Esophagus muscularis mucosa (tissue), 4 donors: ENCODE results near the gene ZNF77. TPM values are rescaled to one million over a fixed set of nuclear protein-coding genes. Genes with fewer than 3 reads are reported as not detected.

Source experiments
- DNase-seq: peaks from one replicate; pipeline ENCODE4 v3.0.0-alpha.2; 2017; ENCODE audit errors: extremely low spot score
- H3K27ac ChIP-seq, 4 donors: fragments of 200-600 bp; sonication (generic); replicated peaks in 1 of 4; 1 replicate in 3 of 4; 2 replicates in 1 of 4; pipeline ENCODE4 v1.5.1; 2016 to 2019; ENCODE audit warnings: mild to moderate bottlenecking in 1 of 4
- H3K27me3 ChIP-seq, 4 donors: fragments of 200-600 bp; sonication (generic); one replicate each; pipeline versions ENCODE4 v1.5.1 to v1.6.0; 2016 to 2019
- H3K36me3 ChIP-seq, 4 donors: fragments of 200-600 bp; sonication (generic); one replicate each; pipeline ENCODE4 v1.5.1; 2016 to 2019
- H3K4me1 ChIP-seq, 4 donors: fragments of 200-600 bp; sonication (generic); one replicate each; pipeline ENCODE4 v1.5.1; 2016 to 2019
- H3K4me3 ChIP-seq, 4 donors: fragments of 200-600 bp; sonication (generic); 1 replicate in 2 of 4; 2 replicates in 2 of 4; pipeline ENCODE4 v1.5.1; 2016 to 2019; ENCODE audit warnings: mild to moderate bottlenecking in 4 of 4, moderate library complexity in 1 of 4
- H3K9me3 ChIP-seq, 4 donors: fragments of 200-600 bp; sonication (generic); 1 replicate in 3 of 4; 2 replicates in 1 of 4; pipeline ENCODE4 v1.5.1; 2016 to 2019
- CTCF ChIP-seq, 3 experiments: fragments of 200-600 bp in 2 of 3; fragments of 450-650 bp in 1 of 3; sonication (generic) in 2 of 3; IDR thresholded peaks; one replicate each; pipeline ENCODE4 v1.5.1; 2017 to 2019; ENCODE audit warnings: antibody characterized with exemption in 3 of 3, mild to moderate bottlenecking in 2 of 3, moderate library complexity in 1 of 3
- EP300 ChIP-seq: sonication (generic); formaldehyde crosslinking; IDR thresholded peaks from one replicate; pipeline ENCODE4 v1.6.1; 2017; ENCODE audit warnings: antibody characterized with exemption
- POLR2A ChIP-seq: fragments of 450-650 bp; IDR thresholded peaks from one replicate; pipeline ENCODE4 v1.6.1; 2017; ENCODE audit warnings: antibody characterized with exemption, moderate library complexity, mild to moderate bottlenecking, low read depth
- POLR2AphosphoS5 ChIP-seq, 2 donors: sonication (generic); formaldehyde crosslinking; IDR thresholded peaks; one replicate each; pipeline ENCODE4 v1.6.1; 2017; ENCODE audit warnings: antibody characterized with exemption in 2 of 2
- WGBS: methylation state at CpG from one replicate; pipeline ENCODE4 v1.1.5; 2018; 5-methylcytosine and 5-hydroxymethylcytosine counted together
- intact Hi-C: fragments of 100-400 bp; cut with DNase I; formaldehyde crosslinking; loops from one replicate; pipeline ENCODE4 v1.15.1; 2023
- total RNA-seq, 4 donors: library from RNA; depleted of rRNA; stranded (reverse); fragments of >200 nt; gene quantifications; one replicate each; pipeline versions ENCODE4 v1.1.0 to v1.2.1, GENCODE V29; 2016

Gene ZNF77
- total RNA-seq, 4 donors from 2014 or later: 2.5 to 4.2 (median 3.0) TPM

DNA sequence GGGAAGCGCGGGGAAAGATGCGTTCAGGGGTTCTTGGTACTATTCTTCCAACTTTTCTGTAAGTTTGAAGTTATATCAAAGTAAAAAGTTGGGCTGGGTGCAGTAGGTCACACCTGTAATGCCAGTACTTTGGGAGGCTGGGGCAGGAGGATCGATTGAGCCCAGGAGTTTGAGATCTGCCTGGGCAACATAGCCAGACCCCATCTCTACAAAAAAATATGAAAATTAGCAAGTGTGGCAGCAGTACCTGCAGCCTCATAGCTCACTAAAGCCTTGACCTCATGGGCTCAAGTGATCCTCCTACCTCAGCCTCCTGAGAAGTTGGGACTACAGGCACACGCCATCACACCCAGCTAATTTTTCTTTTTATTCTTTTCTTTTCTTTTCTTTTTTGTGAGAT lies 12.4 kb upstream of the ZNF77 start:
- no peaks in the 10 kb centered on the region for H3K36me3 ChIP-seq
- TF ChIP-seq CTCF (IDR thresholded peaks at IDR 0.05) (no peak), POLR2A (no peak), POLR2AphosphoS5 (IDR thresholded peaks at IDR 0.05) (no peak)
- intact Hi-C loops: no loop called here
- no peaks in the 10 kb centered on the region for H3K9me3 ChIP-seq
- no peaks in the 10 kb centered on the region for H3K27me3 ChIP-seq
- DNase-seq: no peak
- no peak overlapping the region for H3K4me3 ChIP-seq
- peaks cover 3 to 13% (median 12%) of the 10 kb centered on the region in 4 donors for H3K4me1 ChIP-seq
- WGBS: 94% methylated on average over 5 of the region's 5 CpGs
- no peak overlapping the region for H3K27ac ChIP-seq

- H3K27ac ChIP-seq: peak overlapping the region in 1 of 4 donors; percentile 17
- DNase-seq: no peak
- no peaks in the 10 kb centered on the region for H3K9me3 ChIP-seq
- no peaks in the 10 kb centered on the region for H3K36me3 ChIP-seq
- intact Hi-C loops: loop anchor here (5.0 kb wide), 1 partner anchor 209 kb away; no protein-coding TSS in a partner anchor
- H3K4me3 ChIP-seq: peak overlapping the region; percentile 4 to 17 (median 7)
- H3K27me3 ChIP-seq: no peaks in the 10 kb centered on the region
- peaks cover 14 to 29% (median 22%) of the 10 kb centered on the region in 4 donors for H3K4me1 ChIP-seq
- no peak for TF ChIP-seq POLR2AphosphoS5 (IDR thresholded peaks at IDR 0.05)
- no peak for TF ChIP-seq CTCF (IDR thresholded peaks at IDR 0.05)
- TF ChIP-seq POLR2A: no peak
- TF ChIP-seq EP300: no peak
- 39% methylated on average over 9 of the region's 9 CpGs for WGBS
Measured at GRCh38 chr19:2952953-2953481, 8.2 kb upstream of the ZNF77 start.

- Histone ChIP-seq H3K36me3 (no peaks in the 10 kb centered on the region), H3K27ac (peak overlapping the region; percentile 90 to 95 (median 94)), H3K9me3 (no peaks in the 10 kb centered on the region), H3K4me1 (peaks cover 17 to 34% (median 27%) of the 10 kb centered on the region in 4 donors), H3K27me3 (no peaks in the 10 kb centered on the region), H3K4me3 (peak overlapping the region; percentile 55 to 85 (median 80))
- peak; percentile 100 for DNase-seq
- TF ChIP-seq POLR2A (peak; percentile 87), EP300 (no peak), POLR2AphosphoS5 (IDR thresholded peaks at IDR 0.05) (peak; percentile 90 to 98), CTCF (IDR thresholded peaks at IDR 0.05) (no peak)
- WGBS: under 1% methylated on average over 52 of the region's 53 CpGs
- intact Hi-C loops: loop anchor here (5.0 kb wide), 1 partner anchor 212 kb away; no protein-coding TSS in a partner anchor
Measured at GRCh38 chr19:2950286-2951124, 5.7 kb upstream of the ZNF77 start.

DNA sequence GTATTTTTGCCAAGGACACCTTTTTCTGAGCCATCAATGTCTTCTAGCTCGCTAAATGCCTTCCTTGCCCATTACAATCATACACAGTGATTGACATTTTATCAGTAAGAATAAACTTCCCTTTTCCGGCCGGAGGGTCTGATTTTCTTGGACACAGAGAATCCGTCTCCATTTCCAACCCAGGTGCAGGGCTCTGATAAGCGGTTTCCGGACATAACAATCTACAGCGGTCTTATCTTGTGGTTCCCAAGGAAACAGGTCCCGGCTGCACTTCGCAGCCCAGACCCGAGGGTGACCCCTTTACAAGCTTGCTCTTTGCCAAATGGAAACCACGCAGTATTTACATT lies 5.1 kb upstream of the ZNF77 start:
- TF ChIP-seq POLR2A (no peak), CTCF (IDR thresholded peaks at IDR 0.05) (no peak), EP300 (no peak), POLR2AphosphoS5 (IDR thresholded peaks at IDR 0.05) (no peak)
- H3K4me1 ChIP-seq: peaks cover 20 to 37% (median 31%) of the 10 kb centered on the region in 4 donors
- no peaks in the 10 kb centered on the region for H3K36me3 ChIP-seq
- DNase-seq: no peak
- intact Hi-C loops: loop anchor here (5.0 kb wide), 1 partner anchor 212 kb away; no protein-coding TSS in a partner anchor
- H3K27me3 ChIP-seq: no peaks in the 10 kb centered on the region
- peak overlapping the region; percentile 55 to 85 (median 80) for H3K4me3 ChIP-seq
- no peaks in the 10 kb centered on the region for H3K9me3 ChIP-seq
- WGBS: 1% methylated on average over 11 of the region's 11 CpGs
- peak overlapping the region; percentile 90 to 95 (median 94) for H3K27ac ChIP-seq
